ENCODE data around the gene ATP6V1B1.

- TF ChIP-seq POLR2AphosphoS5 (IDR thresholded peaks at IDR 0.05) (no peak), CTCF (IDR thresholded peaks at IDR 0.05) (no peak), POLR2A (IDR thresholded peaks at IDR 0.05) (no peak)
Measured at GRCh38 chr2:70964133-70964532, 28.4 kb downstream of the ATP6V1B1 start.

All from sigmoid colon (tissue), 4 donors.